Ramos (cell line): ENCODE measurements around the gene SLC35A2.

ENCODE experiments used
- in situ Hi-C: fragments of 300-500 bp; cut with MboI; formaldehyde crosslinking; loops from one replicate; pipeline ENCODE4 v1.14.3; 2022; ENCODE audit warnings: low sequenced_read_pairs; ENCODE audit not compliant: unreplicated experiment

SLC35A2 gene

GRCh38 chrX:48911412-48912182 lies at the start of gene SLC35A2:
Gene SLC35A2, minus strand, starts transcription at chrX:48911646. Its CDS starts 10 bp downstream, at chrX:48911636.
- in situ Hi-C loops, result no loop called here

- in situ Hi-C loops, result loop anchor here (10.0 kb wide), 1 partner anchor 85 kb away; the partner anchor contains the start of gene TFE3
Observed at GRCh38 chrX:48960291-48960690, 48.8 kb upstream of the SLC35A2 start.

GRCh38 chrX:48958635-48959094 lies 47.2 kb upstream of the SLC35A2 start:
- in situ Hi-C loops, result no loop called here

GRCh38 chrX:48957827-48958634 lies 46.6 kb upstream of the SLC35A2 start:
- in situ Hi-C loops, result no loop called here

GRCh38 chrX:48957477-48957826 lies 46.0 kb upstream of the SLC35A2 start, which contains the start of gene OTUD5:
Gene OTUD5, minus strand, starts transcription at chrX:48957607. Its CDS starts 37 bp downstream, at chrX:48957570.
- in situ Hi-C loops, result no loop called here

GRCh38 chrX:48956728-48957414 lies 45.4 kb upstream of the SLC35A2 start:
- in situ Hi-C loops, result no loop called here

GRCh38 chrX:48948589-48948988 lies 37.1 kb upstream of the SLC35A2 start:
- in situ Hi-C loops, result loop anchor here (5.0 kb wide), 1 partner anchor 46 kb away; no protein-coding TSS in a partner anchor

GRCh38 chrX:48945517-48946348 lies 34.3 kb upstream of the SLC35A2 start:
- in situ Hi-C loops, result loop anchor here (5.0 kb wide), 1 partner anchor 43 kb away; no protein-coding TSS in a partner anchor

GRCh38 chrX:48942895-48943294 lies 31.4 kb upstream of the SLC35A2 start:
- in situ Hi-C loops, result no loop called here

GRCh38 chrX:48940404-48940955 lies 29.0 kb upstream of the SLC35A2 start:
- in situ Hi-C loops, result no loop called here

- in situ Hi-C loops, result no loop called here
Observed at GRCh38 chrX:48939524-48940228, 28.2 kb upstream of the SLC35A2 start.

GRCh38 chrX:48938721-48939425 lies 27.4 kb upstream of the SLC35A2 start:
- in situ Hi-C loops, result no loop called here

- in situ Hi-C loops, result no loop called here
Observed at GRCh38 chrX:48937054-48937907, 25.8 kb upstream of the SLC35A2 start.

GRCh38 chrX:48936429-48937053 lies 25.1 kb upstream of the SLC35A2 start:
- in situ Hi-C loops, result no loop called here

GRCh38 chrX:48935301-48935670 lies 23.8 kb upstream of the SLC35A2 start:
- in situ Hi-C loops, result no loop called here

GRCh38 chrX:48934581-48935300 lies 23.3 kb upstream of the SLC35A2 start:
- in situ Hi-C loops, result no loop called here
